ENCODE measurements around the gene TMTC1.

Gene TMTC1

GRCh38 chr12:29707846-29708245 is 75.9 kb downstream of the TMTC1 start:
- DNase-seq = no peak

GRCh38 chr12:29706311-29706710 is 77.4 kb downstream of the TMTC1 start:
- DNase-seq = no peak

DNA sequence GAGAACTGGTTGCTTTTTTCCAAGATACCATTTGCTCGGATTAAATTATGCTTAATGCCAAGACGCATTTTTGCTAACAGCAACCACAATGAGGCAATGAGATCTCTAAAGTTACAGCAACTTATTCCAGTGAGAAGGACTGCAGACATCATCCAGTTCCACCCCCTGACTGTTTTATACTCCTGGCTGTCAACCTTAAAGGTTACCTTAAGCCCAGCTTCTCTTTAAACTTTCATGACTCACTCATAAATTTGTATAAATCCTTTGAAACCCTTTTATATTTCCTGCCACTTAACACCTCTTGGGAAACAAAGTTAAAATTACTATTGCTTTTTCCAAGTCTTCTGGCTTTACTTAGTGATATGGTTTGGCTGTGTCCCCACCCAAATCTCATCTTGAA is 80.2 kb downstream of the TMTC1 start:
- no peak for DNase-seq

DNA sequence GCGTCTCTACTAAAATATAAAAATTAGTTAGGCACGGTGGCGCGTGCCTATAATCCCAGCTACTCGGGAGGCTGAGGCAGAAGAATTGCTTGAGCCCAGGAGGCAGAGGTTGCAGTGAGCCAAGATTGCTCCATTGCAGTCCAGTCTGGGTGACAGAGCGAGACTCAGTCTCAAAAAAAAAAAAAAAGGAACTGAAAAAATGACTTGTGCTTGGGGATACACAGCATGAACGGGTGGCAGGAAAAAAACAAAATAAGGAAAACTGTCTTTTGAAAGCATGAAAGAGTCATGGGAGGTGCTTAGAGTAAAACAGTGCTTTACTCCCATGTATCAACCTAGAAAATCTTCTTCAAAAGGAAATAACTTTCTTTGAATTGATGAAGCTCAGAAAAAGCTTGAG is 80.8 kb downstream of the TMTC1 start:
- DNase-seq = no peak

- DNase-seq = no peak
Measured at GRCh38 chr12:29702222-29702621, 81.5 kb downstream of the TMTC1 start.

DNA sequence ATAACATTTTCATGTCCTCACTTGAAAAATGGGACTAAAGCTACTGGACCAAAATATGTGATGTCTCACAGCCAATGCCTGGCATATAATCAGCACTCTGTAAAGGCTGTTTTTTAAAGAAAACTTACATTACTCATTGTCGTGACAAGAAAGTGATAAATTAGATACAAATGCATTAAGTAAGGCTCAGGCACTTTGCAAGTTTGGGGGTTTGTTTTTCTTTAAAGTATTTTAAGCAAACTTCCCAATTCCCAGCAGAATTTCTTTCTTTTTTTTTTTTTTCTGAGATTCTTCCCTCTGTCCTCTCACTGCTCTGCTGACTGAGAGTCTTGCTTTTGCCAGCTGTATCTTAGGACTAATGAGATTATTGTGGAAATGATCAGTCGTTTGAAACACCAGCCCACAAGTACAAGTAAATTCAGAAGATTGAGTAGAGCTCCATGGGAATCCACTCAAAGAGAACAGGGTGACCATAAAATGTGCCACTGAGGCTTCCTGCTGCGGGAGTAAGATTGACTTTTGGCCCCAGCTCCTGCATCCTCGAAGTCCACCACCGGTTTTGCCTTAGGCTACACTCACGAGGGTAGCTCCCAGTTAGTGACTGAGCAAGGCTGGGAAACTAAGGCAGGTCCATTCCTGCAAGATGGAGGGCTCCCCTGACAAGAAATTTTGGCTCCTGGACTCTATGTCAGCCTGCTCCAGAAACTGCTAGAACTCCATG is 82.8 kb downstream of the TMTC1 start:
- no peak for DNase-seq

DNA sequence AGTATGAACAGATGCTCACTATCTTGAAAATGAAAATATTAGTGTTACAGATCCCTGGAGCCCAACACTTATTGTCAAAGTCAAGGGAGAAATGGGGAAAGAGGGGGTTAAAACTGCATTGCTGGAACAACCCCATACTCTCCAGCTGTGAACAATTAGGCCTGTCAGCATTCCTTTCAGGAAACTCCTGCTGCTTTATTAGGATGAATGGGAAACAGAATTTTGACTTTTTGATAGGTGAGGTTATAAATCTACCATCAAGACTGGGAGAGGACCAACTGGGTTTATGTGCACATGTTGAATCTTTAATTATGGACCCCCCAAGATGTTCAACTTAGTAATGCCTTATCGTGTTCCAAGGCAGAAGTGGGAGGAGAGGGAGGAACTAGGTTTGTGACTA is 85.0 kb downstream of the TMTC1 start:
- no peak for DNase-seq

- DNase-seq = no peak
Measured at GRCh38 chr12:29695800-29696199, 87.9 kb downstream of the TMTC1 start.

DNA sequence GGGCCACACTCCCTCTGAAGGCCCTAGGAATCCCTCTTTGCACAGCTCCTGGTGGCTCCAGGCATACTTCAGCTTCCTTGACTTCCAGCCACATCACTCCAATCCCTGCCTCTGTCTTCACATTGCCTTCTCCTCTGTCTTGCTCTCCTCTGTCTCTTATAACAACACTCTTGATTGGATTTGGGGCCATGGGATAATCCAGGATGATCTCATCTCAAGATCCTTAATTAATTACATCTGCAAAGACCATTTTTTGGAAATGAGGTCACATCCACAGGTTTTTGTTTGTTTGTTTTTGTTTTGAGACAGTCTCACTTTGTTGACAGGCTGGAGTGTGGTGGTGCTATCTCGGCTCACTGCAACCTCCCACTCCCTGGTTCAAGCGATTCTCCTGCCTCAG is 88.7 kb downstream of the TMTC1 start:
- no peak for DNase-seq

DNA sequence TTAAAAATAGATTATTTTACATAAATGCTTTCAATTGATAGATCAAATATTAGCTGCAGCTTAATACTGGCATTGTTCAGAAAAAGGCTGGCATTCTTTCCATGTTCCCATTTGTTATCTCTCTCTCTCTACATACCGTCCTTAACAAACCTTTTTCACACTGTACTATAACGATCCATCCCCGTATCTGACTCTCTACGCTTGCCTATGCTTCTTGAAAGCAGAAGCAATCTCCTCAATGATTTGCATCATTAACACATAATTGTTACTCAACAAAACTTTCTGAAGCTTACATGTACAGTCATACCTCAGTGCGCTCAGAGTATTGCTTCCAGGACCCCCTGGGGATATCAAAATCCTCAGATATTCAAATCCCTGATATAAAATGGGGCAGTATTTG is 89.7 kb downstream of the TMTC1 start:
- no peak for DNase-seq

DNA sequence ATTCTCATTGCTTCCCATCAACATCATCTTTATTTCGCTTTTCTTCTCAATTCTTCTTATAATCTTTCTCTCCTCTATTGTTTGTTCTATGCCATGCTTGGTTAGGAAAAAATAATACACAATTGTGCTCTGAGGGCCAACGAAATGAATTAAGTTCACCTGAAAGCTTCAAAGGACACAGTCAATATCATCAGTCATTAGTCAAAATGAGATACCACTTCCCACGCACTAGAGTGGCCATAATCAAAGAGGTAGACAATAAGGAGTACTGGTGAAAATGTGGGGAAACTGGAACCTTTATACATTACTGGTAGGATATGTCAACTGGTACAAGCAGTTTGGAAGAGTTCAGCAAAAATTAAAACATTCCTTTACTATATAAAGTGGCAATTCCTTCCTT is 91.5 kb downstream of the TMTC1 start:
- DNase-seq = no peak

- DNase-seq = no peak
Measured at GRCh38 chr12:29691161-29691854, 92.4 kb downstream of the TMTC1 start.

GRCh38 chr12:29690728-29691127 is 93.0 kb downstream of the TMTC1 start:
- DNase-seq = no peak

GRCh38 chr12:29688914-29689313 is 94.8 kb downstream of the TMTC1 start:
- DNase-seq = no peak

GRCh38 chr12:29682088-29682487 is 101.7 kb downstream of the TMTC1 start:
- DNase-seq = no peak

- no peak for DNase-seq
Measured at GRCh38 chr12:29681370-29681769, 102.4 kb downstream of the TMTC1 start.

- no peak for DNase-seq
Measured at GRCh38 chr12:29676676-29677075, 107.1 kb downstream of the TMTC1 start.

DNA sequence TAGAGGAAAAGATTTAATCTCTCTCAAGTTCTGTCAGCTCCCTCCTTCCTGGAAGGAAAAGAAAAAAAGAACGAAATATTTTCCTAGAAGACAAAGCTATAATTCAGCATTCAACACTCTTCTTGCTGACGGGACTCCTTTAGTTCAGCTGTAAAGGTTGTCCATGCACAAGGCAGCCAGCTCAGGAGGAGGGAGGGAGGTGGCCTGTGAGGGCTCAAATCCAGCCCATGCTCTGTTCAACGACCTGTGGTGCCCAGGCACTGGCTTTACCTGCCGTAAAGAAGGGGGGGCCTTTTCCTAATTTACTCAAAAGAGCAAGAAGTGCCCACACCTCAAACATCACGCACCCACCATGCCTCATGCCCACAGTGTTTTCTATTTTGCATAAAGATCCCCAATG is 109.3 kb downstream of the TMTC1 start:
- DNase-seq = no peak

DNA sequence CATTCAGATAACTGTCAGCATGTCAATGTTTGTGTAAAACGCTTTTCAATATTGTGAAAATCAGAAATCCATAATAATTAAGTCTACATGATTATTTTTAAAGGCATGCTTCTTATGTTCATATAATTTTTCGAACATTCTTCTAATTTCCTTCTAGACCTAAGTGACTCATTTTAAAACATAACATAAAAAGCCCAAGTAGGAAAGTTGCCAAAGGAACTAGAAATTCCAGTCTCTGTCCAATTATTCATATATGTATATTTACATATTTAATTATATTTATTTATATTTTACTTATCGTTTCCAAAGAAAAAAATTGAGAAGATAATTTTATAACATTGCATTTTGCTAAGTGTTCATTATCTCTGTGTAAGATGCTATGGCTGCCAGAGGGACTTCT is 110.4 kb downstream of the TMTC1 start:
- DNase-seq = no peak

- no peak for DNase-seq
Measured at GRCh38 chr12:29672580-29672979, 111.2 kb downstream of the TMTC1 start.

- no peak for DNase-seq
Measured at GRCh38 chr12:29671742-29672141, 112.0 kb downstream of the TMTC1 start.

GRCh38 chr12:29667011-29667410 is 116.7 kb downstream of the TMTC1 start:
- DNase-seq = no peak

DNA sequence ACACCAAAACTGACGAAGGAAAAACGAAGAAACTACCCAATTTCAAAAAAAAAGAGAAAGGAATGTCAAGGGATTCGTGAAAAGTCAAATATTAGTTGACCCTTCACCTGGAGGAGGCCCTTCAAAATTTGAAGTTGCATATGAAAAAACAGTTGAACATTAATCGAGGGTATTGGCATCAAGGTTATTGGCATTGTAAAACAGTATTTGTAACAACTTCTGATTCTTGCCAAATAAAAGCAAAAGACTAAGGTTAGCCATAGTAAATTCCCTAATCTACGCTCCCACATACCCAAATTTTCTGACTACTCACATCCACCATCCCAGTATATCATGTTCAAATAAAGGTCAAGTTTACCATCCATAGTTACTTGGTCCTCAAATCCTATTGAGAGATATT is 118.6 kb downstream of the TMTC1 start:
- no peak for DNase-seq

GRCh38 chr12:29662734-29663323 is 120.9 kb downstream of the TMTC1 start:
- no peak for DNase-seq

Data from activated CD4-positive, alpha-beta T cell treated with anti-CD3 and anti-CD28 coated beads, Interleukin-2, Interleukin-6, amounts not matched to agents 100 ng/mL and 50 ng/mL, durations not matched to agents 16 hours and 8 hours (primary cell).